ENCODE data around the gene ATP11B.
"Not testable (repeated sequence)": the region's sequence is repeated elsewhere in the genome, so short reads cannot be mapped to it uniquely, and the experiment has no call there.

Gene ATP11B

GRCh38 chr3:182843478-182843877 lies 50.2 kb downstream of the ATP11B start:
- DNase-seq, result no peak

GRCh38 chr3:182848906-182849305 lies 55.6 kb downstream of the ATP11B start:
- no peak for DNase-seq

- no peak for DNase-seq
These were observed 61.8 kb downstream of the ATP11B start for GRCh38 chr3:182855076-182855475.

- peak; percentile 47 for DNase-seq
These were observed 68.0 kb downstream of the ATP11B start for GRCh38 chr3:182861348-182861747.

- no peak for DNase-seq
These were observed 69.0 kb downstream of the ATP11B start for GRCh38 chr3:182862159-182862860.

- DNase-seq, result no peak
These were observed 75.8 kb downstream of the ATP11B start for GRCh38 chr3:182869059-182869458.

GRCh38 chr3:182870917-182871316 lies 77.6 kb downstream of the ATP11B start:
- DNase-seq, result not testable (repeated sequence)

GRCh38 chr3:182879031-182879611 lies 85.8 kb downstream of the ATP11B start:
- DNase-seq, result no peak

- no peak for DNase-seq
These were observed 93.2 kb downstream of the ATP11B start for GRCh38 chr3:182886497-182886896.

- no peak for DNase-seq
These were observed 96.8 kb downstream of the ATP11B start for GRCh38 chr3:182889948-182890629.

- DNase-seq, result no peak
These were observed 98.1 kb downstream of the ATP11B start for GRCh38 chr3:182891364-182891763.

- DNase-seq, result no peak
These were observed 98.9 kb downstream of the ATP11B start for GRCh38 chr3:182892226-182892625.

GRCh38 chr3:182895513-182896112 lies 102.3 kb downstream of the ATP11B start:
- peak; percentile 24 for DNase-seq

- no peak for DNase-seq
These were observed 103.2 kb downstream of the ATP11B start for GRCh38 chr3:182896553-182896952.

GRCh38 chr3:182902236-182902635 lies 108.9 kb downstream of the ATP11B start:
- DNase-seq, result no peak

GRCh38 chr3:182904164-182904563 lies 110.9 kb downstream of the ATP11B start:
- DNase-seq, result no peak

- no peak for DNase-seq
These were observed 112.3 kb downstream of the ATP11B start for GRCh38 chr3:182905623-182906022.

GRCh38 chr3:182906036-182906435 lies 112.7 kb downstream of the ATP11B start:
- no peak for DNase-seq

GRCh38 chr3:182908471-182908870 lies 115.2 kb downstream of the ATP11B start:
- DNase-seq, result no peak

- peak; percentile 70 for DNase-seq
These were observed 116.2 kb downstream of the ATP11B start for GRCh38 chr3:182909318-182910040.

GRCh38 chr3:182910936-182911781 lies 117.9 kb downstream of the ATP11B start:
- DNase-seq, result no peak

- no peak for DNase-seq
These were observed 118.4 kb downstream of the ATP11B start for GRCh38 chr3:182911782-182912111.
